Activated CD4-positive, alpha-beta T cell treated with anti-CD3 and anti-CD28 coated beads, Interleukin-2, amount 50 U/mL, for 1 hour (primary cell): ENCODE data around the gene GATAD2B.

ENCODE experiments used
- DNase-seq: peaks from one replicate; pipeline ENCODE4 v3.0.0-alpha.2; 2020

Gene GATAD2B

DNA sequence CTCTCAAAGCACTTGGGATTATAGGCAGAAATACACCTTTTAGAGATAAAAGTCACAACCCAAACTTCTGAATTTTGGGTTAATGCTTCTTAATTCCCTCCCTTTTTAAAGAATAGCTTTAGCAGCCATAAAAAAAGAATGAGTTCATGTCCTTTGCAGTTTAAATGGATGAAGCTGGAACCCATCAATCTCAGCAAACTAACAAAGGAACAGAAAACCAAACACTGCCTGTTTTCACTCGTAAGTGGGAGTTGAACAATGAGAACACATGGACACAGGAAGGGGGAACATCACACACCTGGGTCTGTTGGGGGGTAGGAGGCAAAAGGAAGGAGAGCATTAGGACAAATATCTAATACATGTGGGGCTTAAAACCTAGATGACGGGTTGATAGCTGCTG, 91.7 kb downstream of the GATAD2B start:
- no peak for DNase-seq

DNA sequence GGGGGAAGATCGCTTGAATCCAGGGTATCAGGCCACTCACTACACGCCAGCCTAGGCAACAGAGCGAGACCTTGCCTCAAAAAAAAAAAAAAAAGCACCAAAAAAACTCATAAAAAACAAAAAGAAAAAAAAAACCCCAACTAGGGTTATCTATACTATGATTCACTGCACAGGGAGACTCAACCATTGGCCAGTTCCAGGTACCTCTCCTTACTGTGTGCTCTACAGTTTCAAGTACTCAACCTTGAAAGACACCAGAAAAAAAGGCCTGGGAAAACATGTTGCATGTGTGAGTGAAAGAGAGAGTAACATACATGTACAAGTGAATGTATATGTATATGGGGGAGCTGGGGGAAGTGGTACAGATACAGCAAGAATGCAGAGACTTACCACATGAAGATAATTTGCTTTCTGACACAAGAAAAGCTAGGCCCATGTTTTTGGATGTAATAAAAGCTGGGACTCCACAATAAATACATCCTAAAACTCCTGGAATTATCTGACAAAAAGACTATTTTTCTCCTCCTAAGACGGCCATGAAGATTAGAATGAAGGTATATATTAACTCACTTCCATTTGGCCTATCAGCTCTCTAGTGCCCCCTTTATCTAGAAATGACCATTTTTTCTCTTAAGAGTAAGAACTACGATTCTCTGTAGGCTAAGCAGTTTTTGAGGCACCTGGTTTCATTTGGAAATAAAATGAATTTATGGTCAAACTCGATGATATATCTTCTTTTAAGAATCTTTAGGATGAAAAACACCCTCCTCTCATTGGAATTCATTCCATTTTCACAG, 95.4 kb downstream of the GATAD2B start:
- DNase-seq = no peak

DNA sequence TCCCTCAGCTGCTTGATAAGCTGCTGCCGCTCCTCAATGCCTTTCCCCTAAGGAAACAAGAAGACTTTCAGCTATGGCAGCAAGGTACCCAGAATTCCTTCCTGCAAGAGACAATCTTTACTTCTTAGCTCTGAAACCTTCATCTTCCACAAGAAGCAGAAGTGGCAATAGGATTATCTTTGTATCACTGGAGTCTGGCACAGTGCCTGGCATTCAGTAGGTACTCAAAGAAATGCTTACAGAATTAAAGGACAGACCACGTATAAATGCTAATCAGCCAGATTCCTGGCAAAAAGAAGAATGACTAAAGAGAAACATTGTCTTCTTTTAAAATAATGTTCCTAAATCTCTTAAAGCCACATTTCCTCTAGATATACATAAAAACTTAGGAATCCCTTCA, 103.9 kb downstream of the GATAD2B start:
- no peak for DNase-seq

DNA sequence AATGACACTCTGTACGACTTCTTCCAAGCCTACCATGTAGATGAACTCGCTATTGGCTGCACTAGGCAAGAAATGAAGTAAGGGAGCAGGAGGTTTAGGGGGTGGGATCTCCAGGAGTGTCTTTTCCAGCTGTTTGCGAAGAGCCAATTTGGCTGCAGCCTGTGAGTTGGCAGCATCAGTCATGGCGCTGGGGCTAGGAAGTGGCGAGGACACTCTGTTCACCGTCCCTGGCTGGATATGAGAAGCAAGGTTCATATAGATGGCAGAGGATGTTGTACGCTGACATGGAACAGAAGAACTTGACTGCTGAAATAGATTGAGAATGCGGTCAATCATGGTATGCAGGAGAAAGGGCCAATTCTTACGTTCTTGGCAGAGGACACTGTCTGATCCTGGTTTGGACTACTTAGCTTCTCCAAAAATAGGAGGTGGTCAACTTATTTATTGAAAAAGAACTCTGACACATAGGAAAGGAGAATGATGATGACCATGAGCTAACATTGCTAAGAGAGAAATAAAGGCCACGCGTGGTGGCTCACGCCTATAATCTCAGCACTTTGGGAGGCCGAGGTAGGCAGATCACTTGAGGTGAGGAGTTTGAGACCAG, 106.4 kb downstream of the GATAD2B start:
- no peak for DNase-seq

DNA sequence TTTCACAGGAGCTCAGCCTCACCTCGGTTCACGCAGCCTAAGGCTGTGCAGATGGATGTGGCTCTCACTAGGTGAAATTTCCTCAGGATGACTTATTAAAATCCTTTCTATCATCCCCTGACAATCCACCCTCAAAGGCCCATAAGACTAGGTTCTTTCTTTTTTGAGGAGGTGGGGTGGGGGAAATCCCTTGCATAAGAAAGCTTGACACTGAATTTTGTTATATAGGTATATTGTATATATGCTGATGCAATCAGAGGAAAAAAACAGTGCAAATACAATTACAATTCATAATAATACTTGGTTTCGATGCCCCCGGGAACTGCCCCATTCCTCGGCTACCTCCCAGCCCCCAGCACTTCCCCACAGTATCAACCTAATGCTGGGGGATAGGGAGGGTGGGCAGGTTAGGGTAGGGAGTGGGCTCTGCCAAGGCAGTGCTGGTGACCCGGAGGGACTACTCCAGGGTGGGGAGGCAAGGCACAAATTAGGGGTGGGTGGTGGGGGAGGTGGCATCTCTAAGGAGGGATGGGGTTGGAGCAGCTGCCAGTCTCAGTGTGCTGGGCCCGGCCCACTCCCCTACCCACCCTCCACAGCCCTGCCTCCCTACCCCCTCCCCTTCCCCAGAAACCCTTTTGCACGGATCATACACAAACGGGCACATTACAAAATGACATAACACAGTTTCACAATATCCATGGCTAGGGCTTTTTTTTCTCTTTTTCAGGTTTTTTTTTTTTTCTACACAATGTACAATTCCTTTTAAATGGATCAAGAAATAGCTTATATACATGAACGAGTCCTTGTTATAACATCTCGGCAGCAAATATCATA, 116.7 kb downstream of the GATAD2B start:
- no peak for DNase-seq

DNA sequence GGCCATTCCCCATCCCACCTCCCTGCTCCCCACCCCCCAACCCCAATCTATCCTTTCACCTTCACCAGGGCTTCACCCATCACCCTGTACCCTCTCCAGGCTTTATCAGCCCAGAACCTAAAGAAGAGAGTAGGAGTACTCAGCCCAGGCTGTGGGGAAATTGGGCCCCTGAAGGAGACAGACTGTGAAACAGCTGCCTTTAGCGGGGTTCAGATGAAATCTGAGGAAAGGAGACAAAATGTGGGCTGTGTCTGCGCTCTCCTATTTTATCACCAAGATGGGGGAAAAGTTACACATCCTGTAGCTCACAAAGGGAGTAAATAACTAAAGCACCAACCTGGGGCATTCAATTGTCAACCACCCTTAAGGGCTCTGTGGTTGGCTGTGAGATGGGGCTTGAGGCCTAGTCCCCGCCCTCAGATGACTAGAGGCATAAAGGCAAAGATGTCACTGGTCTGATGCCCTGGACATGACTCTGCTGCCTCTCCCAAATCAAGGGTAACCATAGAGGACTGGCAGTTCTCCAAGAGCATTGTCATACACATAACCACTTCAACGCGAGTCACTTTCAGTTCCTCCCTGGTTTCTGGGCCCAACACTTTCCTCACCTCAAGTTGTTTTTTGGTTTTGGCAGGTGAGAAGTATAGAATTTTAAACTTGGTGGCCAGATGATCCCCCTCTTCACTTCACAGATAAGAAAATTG, 117.6 kb downstream of the GATAD2B start:
- DNase-seq = peak; percentile 52

DNA sequence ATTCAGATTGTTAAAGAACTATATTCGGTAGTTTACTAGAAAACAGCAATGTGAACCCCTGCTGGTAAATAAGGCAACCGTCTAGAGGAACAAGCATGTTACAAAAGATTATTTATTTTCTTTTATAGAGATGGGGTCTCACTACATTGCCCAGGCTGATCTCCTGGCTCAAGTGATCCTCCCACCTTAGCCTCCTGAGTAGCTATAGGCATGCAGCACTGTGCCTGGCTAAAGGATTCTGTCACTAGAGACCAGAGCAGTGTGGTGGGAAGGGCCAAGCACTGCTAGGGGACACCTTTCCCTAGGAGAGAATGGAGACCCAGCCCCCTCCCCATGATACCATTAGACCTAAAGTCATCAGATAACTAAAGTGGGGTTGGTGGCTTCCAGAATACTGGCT, 118.7 kb downstream of the GATAD2B start:
- DNase-seq = no peak

DNA sequence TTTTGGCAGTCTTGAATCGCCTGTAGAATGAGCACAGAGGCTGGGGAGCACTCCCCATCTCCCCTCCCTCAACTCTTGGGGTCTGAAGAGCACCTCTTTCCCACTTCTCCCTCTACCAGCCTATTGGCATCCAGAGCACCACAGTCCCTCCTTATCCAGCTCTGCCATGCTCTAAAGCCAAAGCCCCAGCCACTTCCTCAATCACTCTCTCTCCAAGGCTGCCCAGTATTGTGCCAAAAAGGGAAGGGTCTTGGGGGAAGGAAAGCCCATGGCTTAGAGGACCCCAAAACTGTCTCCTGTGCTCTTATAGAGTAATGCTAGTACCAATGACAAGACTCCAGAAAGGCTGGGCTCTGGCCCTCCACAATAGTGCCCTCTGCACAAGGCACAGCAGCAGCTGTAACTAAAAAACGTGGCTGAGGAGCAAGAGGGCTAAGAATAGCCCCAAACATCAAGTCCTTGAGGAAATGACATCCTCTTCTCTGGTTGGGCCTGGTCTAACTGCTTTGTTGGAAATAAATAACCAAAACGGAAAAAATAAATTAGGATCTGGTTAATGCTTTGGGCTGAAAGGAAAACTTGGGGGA, 119.2 kb downstream of the GATAD2B start:
- DNase-seq = no peak

DNA sequence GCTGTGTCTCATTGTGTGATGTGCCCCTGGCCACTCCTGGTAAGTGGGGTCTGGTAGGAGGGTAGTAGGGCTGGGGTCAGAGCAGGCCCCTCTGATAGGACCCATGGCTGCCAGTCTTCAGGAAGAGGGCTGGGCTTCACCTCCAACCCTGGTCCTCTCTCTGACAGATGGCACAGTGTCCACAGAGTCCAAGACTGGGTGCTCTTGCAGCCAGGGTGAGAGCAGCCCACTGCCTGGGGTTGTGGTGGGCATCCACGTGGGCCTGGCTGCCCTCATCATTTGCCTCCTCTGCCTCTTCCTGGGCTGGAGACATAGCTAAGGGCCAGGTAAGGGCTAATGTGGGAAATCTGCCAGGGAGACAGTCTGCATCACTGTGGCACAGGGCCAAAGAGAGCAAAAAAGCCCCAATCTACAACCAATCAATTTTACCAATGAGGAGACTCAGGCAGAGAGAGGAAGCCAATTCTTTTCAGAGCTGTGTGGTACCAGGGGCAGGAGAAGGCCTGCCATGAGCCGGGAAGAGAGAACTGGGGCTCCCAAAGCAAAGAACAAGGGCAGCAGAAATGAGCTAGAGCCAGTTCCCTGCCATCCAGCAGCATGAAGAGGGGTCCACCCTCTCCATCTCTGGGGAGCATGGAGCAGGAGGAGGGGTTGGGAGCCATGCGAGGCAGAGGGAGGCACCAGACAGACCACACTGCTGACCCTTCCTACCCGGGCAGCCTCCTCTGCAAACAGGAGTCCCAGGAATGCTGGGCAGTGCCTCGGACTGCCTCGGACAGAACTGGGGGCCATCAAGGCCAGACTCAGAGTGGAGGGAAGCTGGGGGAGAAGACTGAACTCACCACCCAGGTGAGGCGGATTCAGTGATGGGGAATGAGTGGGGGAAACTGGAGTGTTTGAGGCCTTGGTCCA, 120.7 kb downstream of the GATAD2B start:
- DNase-seq = no peak

DNA sequence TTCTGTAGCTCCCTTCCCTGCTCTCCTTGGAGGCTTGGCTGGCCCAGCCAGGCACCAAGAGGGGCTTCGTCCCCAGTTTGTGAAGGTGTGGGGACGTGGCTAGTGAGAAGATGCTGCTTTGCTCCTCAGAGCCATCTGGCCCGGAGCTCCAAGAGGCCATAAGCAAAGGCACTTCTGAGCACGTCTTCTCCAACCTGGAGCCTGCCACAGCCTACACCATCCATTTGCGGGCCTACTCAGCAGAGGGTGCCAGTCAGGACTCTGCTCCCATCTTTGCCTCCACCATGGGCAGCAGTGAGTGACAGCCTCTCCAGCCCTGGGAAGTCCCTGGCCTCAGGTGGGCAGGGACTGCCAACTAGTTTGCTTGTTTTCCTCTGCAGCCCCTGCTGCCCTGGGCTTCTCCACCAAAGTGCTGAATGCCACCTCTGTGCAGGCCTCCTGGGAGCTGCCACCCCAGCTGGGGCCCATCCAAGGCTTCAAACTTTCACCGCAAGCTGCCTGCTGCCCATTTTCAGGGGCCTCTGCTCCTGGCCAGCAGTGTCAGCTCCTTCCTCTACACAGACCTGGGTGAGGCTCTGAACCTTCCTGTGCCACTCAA, 121.6 kb downstream of the GATAD2B start:
- no peak for DNase-seq

DNA sequence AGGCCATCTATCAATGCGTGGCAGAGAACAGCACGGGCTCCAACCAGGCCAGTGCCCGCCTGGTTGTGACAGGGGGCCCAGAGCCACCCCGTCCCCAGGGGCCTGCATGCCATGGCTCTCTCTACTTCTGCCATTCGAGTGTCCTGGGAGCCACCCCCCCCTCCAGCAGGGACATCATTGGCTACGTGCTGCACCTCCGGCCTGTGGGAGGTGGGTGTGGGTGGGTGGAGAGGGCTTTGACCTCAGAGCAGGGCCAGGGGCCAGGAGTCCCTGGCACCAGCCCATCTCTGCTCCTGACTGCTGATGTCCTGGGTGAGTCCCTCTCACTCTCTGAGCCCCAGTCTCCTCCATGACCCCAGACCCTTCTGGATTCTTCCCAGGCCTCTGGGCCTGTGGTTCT, 122.3 kb downstream of the GATAD2B start:
- DNase-seq = no peak

DNA sequence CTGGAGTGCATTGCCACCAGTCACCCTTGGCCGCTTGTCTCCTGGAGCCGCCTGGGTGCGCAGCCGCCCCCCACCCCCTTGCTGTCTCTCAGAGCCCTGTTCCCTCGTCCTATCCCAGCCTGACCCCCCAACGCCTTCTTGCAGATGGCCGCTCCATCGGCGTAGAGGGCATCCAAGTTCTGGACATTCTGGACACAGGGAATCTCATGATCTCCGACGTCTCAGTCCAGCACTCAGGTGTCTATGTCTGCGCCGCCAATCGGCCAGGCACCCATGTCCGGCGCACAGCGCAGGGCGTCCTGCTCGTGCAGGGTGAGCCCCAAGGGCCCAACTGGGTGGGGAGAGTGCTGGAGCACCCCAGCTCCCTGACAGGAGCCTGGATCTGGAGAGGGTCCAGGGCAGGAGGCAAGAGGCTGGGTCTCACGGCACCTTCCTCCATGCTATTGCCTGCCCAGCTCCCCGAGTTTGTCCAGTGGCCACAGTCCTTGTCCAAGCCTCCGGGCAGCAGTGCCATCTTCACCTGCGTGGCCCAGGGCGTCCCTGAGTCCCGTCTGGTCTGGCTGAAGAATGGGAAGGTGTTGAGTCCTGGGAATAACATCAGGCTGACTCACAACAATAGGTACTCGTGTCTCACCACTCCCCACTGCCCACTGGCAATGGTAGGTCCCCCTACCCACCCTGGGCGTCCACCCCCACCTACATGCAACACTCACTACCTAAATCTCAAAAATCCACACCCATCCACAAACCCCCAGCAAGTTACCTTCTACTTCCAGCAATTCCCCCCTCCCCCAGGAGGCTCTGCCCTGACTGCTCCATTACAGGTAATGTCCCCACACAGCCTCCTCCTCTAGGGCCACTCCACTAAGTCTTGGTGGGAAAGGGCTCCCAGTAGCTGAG, 123.0 kb downstream of the GATAD2B start:
- DNase-seq = no peak

DNA sequence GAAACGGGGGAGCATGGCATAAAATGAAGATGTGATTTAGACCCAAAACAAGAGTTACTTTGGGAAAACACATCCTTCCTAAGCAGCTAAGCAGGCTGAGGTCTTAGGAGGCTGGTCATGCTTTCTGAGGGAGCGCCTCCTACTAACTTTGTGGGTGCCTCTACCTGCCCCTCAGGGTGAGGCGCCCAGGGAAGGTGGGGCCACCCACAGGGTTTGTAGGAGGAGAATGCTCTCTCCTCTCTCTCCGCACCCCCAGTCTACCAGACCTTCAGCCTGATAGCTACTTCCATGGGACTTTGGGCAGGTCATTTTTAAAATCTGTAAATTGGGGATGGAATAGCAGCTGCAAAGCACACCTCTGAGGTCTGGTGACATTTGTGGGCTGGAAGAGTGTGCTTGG, 123.8 kb downstream of the GATAD2B start:
- no peak for DNase-seq

DNA sequence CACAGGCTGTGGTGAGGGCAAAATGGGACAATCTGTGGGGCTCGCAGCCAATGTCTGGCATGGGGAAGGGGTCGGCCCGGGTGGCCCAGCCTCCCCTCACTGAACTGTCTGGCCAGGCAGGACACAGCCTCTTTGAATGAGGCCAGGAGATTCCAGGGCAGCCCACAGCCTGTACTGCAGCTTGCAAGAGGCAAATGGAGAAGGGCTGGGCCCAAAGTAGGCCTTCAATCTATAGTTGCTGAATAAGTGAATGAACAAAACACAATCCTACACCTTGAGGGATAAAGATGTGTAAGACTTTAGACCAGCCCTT, 124.3 kb downstream of the GATAD2B start:
- no peak for DNase-seq

DNA sequence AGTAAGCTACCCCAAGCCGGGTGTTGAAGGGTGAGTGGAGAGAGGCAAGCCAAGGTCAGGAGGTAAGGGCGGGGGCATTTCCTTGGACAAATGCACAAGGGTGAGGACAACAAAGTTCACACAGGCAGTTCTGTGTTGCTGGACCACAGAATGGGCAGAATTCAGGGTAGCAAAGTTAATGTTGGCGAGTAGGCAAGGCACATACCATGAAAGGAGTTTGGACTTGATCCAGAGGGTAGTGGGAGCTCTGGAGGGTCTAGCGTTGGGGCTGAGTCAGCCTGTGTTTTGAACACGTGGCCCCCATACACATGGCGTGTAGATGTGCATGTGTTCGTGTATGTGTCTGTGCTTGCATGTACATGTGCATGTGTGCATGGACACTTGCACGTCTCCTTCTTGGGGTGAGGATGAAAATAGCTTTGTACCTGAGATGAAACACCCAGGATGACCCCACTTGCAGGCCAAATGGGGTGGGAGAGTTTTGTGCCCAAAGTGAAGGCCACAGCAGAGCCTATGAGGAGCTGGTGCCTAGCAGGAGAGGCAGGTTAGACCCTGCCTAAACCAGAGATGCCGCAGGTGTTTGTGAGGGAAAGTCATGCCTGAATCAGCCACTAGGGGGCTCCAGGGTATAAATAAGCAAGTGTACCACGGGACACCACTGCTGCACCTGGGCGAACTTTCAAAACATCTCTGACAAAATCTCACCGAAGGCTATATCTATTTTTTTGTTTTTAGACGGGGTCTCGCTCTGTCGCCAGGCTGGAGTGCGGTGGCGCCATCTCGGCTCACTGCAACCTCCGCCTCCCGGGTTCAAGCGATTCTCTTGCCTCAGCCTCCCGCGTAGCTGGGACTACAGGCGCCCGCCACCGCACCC, 125.7 kb downstream of the GATAD2B start:
- DNase-seq = peak; percentile 87

DNA sequence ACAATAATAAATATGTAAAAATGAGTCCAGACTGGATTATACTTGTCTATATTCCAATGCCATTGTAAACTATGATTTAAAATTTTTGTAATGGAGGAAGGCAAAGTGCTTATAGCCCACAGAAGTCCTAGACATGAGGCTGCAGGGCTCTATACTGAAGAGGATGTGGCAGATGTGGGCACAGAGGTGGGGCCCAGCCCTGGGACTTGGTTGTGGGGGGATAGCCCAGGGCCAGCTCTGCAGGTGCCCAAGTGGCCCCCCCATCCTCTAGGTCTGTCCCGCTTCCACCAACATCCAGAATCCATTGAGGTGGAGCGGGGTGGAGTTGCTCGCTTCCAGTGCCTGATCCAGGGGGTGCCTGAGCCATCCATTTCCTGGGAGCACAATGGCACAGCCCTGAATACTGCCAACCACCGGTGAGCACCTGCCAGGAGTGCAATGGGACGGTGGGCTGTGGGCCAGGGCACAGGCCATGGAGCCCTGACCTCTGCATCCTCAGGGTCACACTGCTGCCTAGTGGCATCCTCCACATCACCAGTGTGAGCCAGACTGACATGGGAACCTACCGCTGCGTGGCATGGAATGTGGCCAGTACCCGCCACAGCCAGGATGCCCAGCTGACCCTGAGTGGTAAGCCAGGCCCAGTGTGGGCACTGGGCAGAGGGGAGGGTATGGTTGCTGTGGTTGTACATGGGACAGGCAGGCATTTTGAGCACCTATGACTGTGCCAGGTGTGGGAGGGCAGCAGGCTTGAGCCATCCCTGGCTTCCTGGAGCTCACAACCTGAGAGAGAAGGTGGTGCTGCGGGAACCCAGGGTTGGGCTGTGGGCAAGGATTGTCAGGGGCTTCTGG, 126.6 kb downstream of the GATAD2B start:
- DNase-seq = no peak

DNA sequence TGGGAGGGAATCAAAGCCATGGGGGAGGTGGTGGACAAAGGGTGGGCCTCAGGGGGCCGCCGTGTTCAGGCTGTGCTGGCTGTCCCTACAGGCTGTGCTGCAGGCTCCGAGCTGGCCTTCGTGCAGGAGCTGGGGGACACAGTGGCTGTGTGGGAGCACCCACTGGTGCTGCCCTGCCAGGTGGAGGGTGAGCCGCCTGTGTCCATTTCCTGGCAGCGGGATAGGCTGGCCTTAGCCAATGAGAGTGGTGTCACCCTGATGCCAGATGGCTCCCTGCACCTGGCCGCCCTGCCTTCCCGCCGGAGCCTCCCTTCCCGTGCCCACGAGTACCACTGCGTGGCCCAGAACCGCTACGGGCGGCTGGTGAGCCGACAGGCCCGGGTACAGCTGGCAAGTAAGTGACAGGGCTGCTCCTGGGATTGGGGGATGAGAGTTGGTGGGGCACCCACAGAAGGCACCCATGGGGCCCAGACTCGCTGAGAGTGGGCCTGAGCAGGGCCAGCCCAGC, 127.4 kb downstream of the GATAD2B start:
- DNase-seq = no peak
